Endodermal cell (in vitro differentiated cells): ENCODE measurements around the gene CHP2. TPM values are rescaled to one million over a fixed set of nuclear protein-coding genes. Genes with fewer than 3 reads are reported as not detected.
"Not testable (repeated sequence)": the region's sequence is repeated elsewhere in the genome, so short reads cannot be mapped to it uniquely, and the experiment has no call there.

Experiments used
- DNase-seq: peaks from one replicate; pipeline ENCODE4 v3.0.0-alpha.2; 2017
- H3K27ac ChIP-seq: 2 replicates; pipeline ENCODE4 v1.5.1; 2013; ENCODE audit warnings: mild to moderate bottlenecking, low read depth, low read length, moderate library complexity
- H3K27me3 ChIP-seq: 2 replicates; pipeline ENCODE4 v1.6.1; 2013; ENCODE audit warnings: mild to moderate bottlenecking, low read length, moderate library complexity; ENCODE audit not compliant: insufficient read depth, control insufficient read depth, poor library complexity, severe bottlenecking
- H3K36me3 ChIP-seq: 2 replicates; pipeline ENCODE4 v1.7.0; 2013; ENCODE audit warnings: mild to moderate bottlenecking, low read length, moderate library complexity; ENCODE audit not compliant: control insufficient read depth, insufficient read depth
- H3K4me1 ChIP-seq: one replicate; pipeline ENCODE4 v1.7.0; 2013; ENCODE audit warnings: low read length; ENCODE audit not compliant: control insufficient read depth, insufficient read depth
- H3K4me3 ChIP-seq: 2 replicates; pipeline ENCODE4 v1.5.1; 2013; ENCODE audit warnings: mild to moderate bottlenecking, low read length, moderate library complexity
- H3K9ac ChIP-seq: 2 replicates; pipeline ENCODE4 v1.6.1; 2013; ENCODE audit warnings: mild to moderate bottlenecking, low read length, moderate library complexity; ENCODE audit not compliant: poor library complexity, severe bottlenecking; ENCODE audit errors: extremely low read depth
- H3K9me3 ChIP-seq: 2 replicates; pipeline ENCODE4 v1.6.1; 2013; ENCODE audit warnings: mild to moderate bottlenecking, low read length, moderate library complexity; ENCODE audit not compliant: control insufficient read depth
- H3K27ac Mint-ChIP-seq: 2 replicates; pipeline ENCODE4 v1.8.0; 2020; ENCODE audit warnings: mixed read lengths
- H3K27me3 Mint-ChIP-seq: 2 replicates; pipeline ENCODE4 v1.8.0; 2021; ENCODE audit warnings: mild to moderate bottlenecking, mixed read lengths; ENCODE audit not compliant: insufficient read depth
- H3K36me3 Mint-ChIP-seq: 2 replicates; pipeline ENCODE4 v1.8.0; 2020; ENCODE audit warnings: low read depth, mixed read lengths
- H3K4me1 Mint-ChIP-seq: 2 replicates; pipeline ENCODE4 v1.8.0; 2020; ENCODE audit warnings: mixed read lengths
- H3K4me3 Mint-ChIP-seq: 2 replicates; pipeline ENCODE4 v1.8.0; 2020; ENCODE audit warnings: mild to moderate bottlenecking, moderate library complexity, mixed read lengths
- H3K9me3 Mint-ChIP-seq: 2 replicates; pipeline ENCODE4 v1.8.0; 2020; ENCODE audit warnings: mild to moderate bottlenecking, mixed read lengths
- WGBS, 2 experiments: methylation state at CpG; one replicate each; pipeline versions ENCODE4 v1.1.5 to v1.1.7; 2013; ENCODE audit warnings: missing lambda C conversion rate in 2 of 2, mixed read lengths in 1 of 2; ENCODE audit not compliant: insufficient coverage in 1 of 2, insufficient read length in 1 of 2; 5-methylcytosine and 5-hydroxymethylcytosine counted together
- total RNA-seq, 2 donors: library from RNA; stranded (reverse); fragmentation: NEBNext Ultra II Directional in 1 of 2; extraction: Animal tissue kit (Norgen Biotek cat#: 25700) in 1 of 2; gene quantifications; 2 replicates in 1 of 2; 3 replicates in 1 of 2; pipeline ENCODE4 v1.2.1, GENCODE V29; 2021
- TF ChIP-seq, protein P1 (sequence below): fragments of 200-600 bp; sonication (generic); conservative IDR thresholded peaks from 2 replicates; pipeline ENCODE4 v1.5.0; 2021; ENCODE audit warnings: antibody characterized with exemption, mild to moderate bottlenecking

CHP2 gene
- total RNA-seq, 2 donors from 2014 or later, result 0.46 to 1.2 TPM

DNA sequence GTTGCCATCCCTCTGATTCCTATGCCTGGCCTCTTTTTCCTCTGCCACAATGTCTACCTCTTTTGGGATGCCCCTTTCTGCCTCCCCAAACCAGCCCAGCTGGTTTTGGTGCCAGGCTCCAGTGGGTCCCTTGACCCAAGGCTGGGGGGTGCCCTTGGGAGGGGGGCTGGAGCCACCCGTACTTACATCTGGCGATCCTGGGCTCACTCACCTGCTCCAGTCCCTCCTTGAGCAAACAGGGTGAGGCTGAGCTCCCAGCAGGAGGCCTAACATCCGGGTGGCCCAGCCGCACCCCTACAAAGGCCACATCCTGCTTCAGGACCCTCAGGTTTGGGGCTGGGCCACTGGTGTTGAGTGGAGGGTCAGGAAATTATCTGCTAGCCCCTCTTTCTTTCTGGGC is 43.0 kb upstream of the CHP2 start:
- Mint-ChIP-seq H3K4me1 (peaks cover 4% of the 10 kb centered on the region), H3K36me3 (no peaks in the 10 kb centered on the region), H3K27me3 (peaks cover 64% of the 10 kb centered on the region), H3K27ac (no peak overlapping the region), H3K4me3 (no peak overlapping the region), H3K9me3 (peaks cover 8% of the 10 kb centered on the region)
- DNase-seq, result no peak
- H3K4me1 ChIP-seq, result no peaks in the 10 kb centered on the region
- H3K4me3 ChIP-seq, result no peak overlapping the region
- WGBS, 2 experiments, result 88 to 89% methylated on average over 3 to 4 of the region's 4 CpGs
- TF ChIP-seq, protein P1, sequence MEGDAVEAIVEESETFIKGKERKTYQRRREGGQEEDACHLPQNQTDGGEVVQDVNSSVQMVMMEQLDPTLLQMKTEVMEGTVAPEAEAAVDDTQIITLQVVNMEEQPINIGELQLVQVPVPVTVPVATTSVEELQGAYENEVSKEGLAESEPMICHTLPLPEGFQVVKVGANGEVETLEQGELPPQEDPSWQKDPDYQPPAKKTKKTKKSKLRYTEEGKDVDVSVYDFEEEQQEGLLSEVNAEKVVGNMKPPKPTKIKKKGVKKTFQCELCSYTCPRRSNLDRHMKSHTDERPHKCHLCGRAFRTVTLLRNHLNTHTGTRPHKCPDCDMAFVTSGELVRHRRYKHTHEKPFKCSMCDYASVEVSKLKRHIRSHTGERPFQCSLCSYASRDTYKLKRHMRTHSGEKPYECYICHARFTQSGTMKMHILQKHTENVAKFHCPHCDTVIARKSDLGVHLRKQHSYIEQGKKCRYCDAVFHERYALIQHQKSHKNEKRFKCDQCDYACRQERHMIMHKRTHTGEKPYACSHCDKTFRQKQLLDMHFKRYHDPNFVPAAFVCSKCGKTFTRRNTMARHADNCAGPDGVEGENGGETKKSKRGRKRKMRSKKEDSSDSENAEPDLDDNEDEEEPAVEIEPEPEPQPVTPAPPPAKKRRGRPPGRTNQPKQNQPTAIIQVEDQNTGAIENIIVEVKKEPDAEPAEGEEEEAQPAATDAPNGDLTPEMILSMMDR, result no peak
- no peaks in the 10 kb centered on the region for H3K27me3 ChIP-seq
- no peak overlapping the region for H3K27ac ChIP-seq
- H3K9me3 ChIP-seq, result no peaks in the 10 kb centered on the region
- H3K36me3 ChIP-seq, result no peaks in the 10 kb centered on the region
- H3K9ac ChIP-seq, result no peak overlapping the region

DNA sequence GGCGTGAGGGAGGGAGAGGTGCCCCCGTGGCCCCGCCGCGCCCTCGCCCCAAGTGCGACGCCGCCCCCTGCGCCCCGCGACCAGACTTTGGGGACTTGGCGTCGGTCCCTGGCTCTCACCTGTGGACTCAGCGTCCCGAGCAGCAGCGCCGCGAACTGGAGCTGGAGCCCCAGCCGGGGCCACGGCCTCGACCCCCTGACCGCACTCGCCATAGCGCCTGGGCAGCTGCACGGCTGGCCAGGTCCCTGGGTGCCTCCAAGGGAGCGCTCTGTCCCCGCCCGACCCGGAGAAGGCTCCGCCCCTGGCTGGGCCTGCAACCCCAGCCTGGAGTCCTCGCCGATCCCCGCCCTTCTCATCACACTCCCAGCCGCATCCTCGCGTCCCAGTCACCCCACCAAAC is 41.9 kb upstream of the CHP2 start, which contains the start of gene ERN2:
Gene ERN2 (minus strand): TSS at position 247 of the 400 bp plus-strand sequence. CDS start 35 bp downstream, at position 212.
- Histone ChIP-seq H3K9me3 (no peaks in the 10 kb centered on the region), H3K27me3 (no peaks in the 10 kb centered on the region), H3K9ac (no peak within 1 kb of the TSS), H3K4me3 (no peak within 1 kb of the TSS), H3K36me3 (no peaks in the 10 kb centered on the region), H3K4me1 (no peaks in the 10 kb centered on the region), H3K27ac (no peak within 1 kb of the TSS)
- TF ChIP-seq, protein P1, result no peak
- peaks cover 4% of the 10 kb centered on the region for H3K4me1 Mint-ChIP-seq
- peaks cover 69% of the 10 kb centered on the region for H3K27me3 Mint-ChIP-seq
- H3K36me3 Mint-ChIP-seq, result no peaks in the 10 kb centered on the region
- H3K27ac Mint-ChIP-seq, result no peak within 1 kb of the TSS
- H3K9me3 Mint-ChIP-seq, result peaks cover 8% of the 10 kb centered on the region
- peak within 1 kb of the TSS; percentile 47 for H3K4me3 Mint-ChIP-seq
- peak; percentile 78 for DNase-seq
- 77 to 85% methylated on average over 17 to 37 of the region's 37 CpGs for WGBS, 2 experiments

DNA sequence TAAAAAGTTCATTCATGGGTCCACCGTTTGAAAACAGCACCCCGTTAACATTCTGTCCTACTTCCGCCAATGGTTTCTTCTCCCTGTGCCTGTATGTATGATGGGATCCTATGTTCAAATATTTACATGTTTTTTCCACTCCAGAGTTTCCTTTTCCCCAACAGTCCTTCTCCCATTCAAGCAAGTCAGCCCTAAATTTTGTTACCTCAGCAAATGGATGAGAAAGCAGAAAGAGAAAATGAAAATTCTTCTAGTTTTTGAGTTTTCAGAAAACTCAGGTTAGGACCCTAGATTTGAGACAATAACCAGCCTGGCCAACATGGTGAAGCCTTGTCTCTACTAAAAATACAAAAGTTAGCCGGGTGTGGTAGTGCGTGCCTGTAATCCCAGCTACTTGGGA is 38.3 kb upstream of the CHP2 start:
- 93 to 100% methylated on average over 2 to 5 of the region's 5 CpGs for WGBS, 2 experiments
- Mint-ChIP-seq H3K27me3 (peaks cover 50% of the 10 kb centered on the region), H3K4me3 (no peak overlapping the region)

DNA sequence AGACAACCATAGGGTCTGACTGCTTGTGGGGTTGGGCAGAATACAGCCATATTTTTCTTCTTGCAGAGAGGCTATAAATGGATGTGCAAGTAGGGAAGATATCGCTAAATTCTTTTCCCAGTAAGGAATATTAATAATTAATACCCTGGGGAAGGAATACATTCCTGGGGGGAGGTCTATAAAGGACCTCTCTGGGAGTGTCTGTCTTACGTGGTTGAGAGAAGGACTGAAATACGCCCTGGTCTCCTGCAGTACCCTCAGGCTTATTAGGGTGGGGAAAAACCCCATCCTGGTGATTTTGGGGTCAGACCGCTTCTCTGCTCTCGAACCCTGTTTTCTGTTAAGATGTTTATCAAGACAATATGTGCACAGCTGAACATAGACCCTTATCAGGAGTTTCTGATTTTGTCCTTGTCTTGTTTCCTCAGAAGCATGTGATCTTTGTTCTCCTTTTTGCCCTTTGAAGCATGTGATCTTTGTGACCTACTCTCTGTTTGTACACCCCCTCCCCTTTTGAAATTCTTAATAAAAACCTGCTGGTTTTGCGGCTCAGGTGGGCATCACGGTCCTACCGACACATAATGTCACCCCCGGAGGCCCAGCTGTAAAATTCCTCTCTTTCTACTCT is 32.1 kb upstream of the CHP2 start:
- WGBS, 2 experiments, result 91 to 93% methylated on average over 8 of the region's 9 CpGs

More for the DNA sequence above, 38.3 kb upstream of the CHP2 start:
- Mint-ChIP-seq H3K4me1 (peaks cover 4% of the 10 kb centered on the region), H3K27ac (no peak overlapping the region), H3K9me3 (no peaks in the 10 kb centered on the region), H3K36me3 (no peaks in the 10 kb centered on the region)
- Histone ChIP-seq H3K4me3 (no peak overlapping the region), H3K4me1 (no peaks in the 10 kb centered on the region), H3K27me3 (no peaks in the 10 kb centered on the region), H3K27ac (no peak overlapping the region), H3K9me3 (no peaks in the 10 kb centered on the region), H3K9ac (no peak overlapping the region), H3K36me3 (no peaks in the 10 kb centered on the region)
- DNase-seq, result no peak
- TF ChIP-seq, protein P1, result no peak

More for the DNA sequence above, 32.1 kb upstream of the CHP2 start:
- H3K27ac ChIP-seq, H3K9me3 ChIP-seq, H3K27ac Mint-ChIP-seq, H3K4me1 ChIP-seq, H3K27me3 ChIP-seq, H3K4me3 Mint-ChIP-seq, DNase-seq, H3K36me3 Mint-ChIP-seq, H3K4me1 Mint-ChIP-seq, H3K4me3 ChIP-seq, H3K36me3 ChIP-seq, H3K9ac ChIP-seq: not testable (repeated sequence)
- H3K27me3 Mint-ChIP-seq, result peaks cover 15% of the 10 kb centered on the region
- peaks cover 26% of the 10 kb centered on the region for H3K9me3 Mint-ChIP-seq
